ENCODE results near the gene CCDC12.

DNA sequence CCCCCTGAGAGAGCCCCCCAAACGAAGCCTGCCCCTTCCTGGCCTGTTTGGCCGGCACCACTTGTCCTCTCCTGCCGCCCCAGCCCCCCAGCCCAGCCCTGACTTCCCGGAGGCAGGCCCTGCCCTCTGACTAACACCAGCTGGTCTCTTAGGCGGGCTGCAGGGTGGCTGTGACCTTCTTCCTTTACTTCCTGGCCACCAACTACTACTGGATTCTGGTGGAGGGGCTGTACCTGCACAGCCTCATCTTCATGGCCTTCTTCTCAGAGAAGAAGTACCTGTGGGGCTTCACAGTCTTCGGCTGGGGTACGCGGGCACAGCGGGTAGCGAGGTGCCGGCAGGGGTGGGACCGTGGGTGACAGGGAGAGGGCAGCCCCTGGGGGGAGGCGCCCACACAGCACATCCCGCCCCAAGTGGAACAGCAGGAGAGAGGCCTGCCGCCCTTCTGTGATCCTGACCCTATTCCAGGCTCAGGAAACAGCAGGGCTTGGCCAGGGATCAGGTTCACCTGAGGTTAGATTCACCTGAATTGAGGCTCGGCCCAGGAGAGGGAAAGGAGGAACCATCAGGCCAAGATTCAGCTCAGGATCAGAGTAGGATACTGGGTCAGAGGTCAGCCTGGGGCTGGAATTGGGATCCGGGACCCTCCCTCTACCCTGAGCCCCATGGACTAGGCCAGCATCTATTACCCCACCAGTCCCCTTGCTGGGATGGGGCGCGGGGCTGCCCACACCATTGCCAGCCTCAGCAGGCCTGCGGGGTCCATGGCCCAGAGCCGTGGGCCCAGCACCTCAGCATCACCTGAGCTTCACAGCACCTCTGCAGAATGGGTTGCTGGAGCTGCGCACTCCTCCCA, 77.2 kb downstream of the CCDC12 start:
- no peak for TF ChIP-seq EZH2 (IDR thresholded peaks at IDR 0.05; ENCODE audit: insufficient read depth, poor library complexity, severe bottlenecking)
- no peak for TF ChIP-seq EZH2phosphoT487 (IDR thresholded peaks at IDR 0.05; ENCODE audit: insufficient read depth, low read depth)

All from GM23248 (cell line).